T-helper 1 cell treated with Interleukin-12 subunit alpha and Interleukin-12 subunit beta and Interleukin-4 antibody, amounts not matched to agents 30 ng/mL and 1 ng/mL, for 36 hours (primary cell): ENCODE measurements around the gene CDK6. TPM values are rescaled to one million over a fixed set of nuclear protein-coding genes. Genes with fewer than 3 reads are reported as not detected.

Experiments
- intact Hi-C: fragments of 100-400 bp; cut with micrococcal nuclease; formaldehyde crosslinking; loops from one replicate; pipeline ENCODE4 v1.15.1; 2024
- total RNA-seq: library from RNA; stranded (reverse); gene quantifications from 2 replicates; pipeline ENCODE4 v1.2.3, GENCODE V29; 2022

Gene CDK6
- total RNA-seq, 1 donor from 2014 or later = 183 TPM

DNA sequence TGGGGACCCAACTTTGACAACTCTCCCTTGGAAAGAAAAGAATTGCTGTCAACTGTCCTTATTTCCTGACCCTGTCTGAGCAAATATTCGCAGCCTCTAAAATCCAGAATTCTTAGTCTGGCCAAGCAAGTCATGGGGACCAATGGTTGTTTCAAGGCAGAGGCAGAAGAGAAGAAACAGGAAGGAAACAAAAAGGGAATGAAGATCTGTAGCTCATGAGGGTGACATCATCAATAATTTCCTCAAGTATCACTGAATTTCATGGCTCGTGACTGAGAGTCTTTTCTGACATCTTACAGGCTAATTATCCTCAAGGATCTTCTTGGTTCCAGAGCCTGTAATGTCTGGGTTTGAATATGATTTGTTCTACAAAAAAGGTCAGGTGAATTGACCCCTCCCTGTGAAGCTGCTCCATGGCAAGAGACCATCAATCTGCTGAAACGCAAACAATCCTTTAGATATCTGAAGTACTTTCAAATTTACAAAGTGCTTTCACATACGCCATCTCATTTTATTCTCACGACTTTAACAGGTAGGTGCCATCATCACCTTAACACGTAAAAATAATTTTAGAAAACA is 5.8 kb downstream of the CDK6 start:
- intact Hi-C loops = loop anchor here (1.0 to 5.0 kb wide), 3 partner anchors 8 to 888 kb away; partner anchors contain the start of gene AKAP9

DNA sequence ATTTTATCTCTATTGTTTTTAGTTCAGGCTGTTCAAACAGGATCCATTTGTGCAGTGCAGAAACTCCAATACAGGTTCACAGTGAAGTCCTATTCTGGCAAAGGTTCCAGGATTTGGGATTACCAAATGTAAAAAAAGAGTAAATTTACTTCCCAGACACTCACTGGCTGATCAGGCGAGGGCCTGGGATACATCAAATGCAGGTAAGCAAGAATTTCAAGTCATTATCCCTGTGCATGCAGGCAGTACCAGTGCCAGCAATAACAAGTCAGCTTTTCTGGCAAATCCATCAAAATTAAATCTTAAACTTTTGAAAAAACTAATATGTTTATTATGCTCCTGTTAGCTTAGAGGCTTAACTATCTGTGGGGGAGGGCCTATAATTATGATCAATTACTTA is 6.3 kb downstream of the CDK6 start:
- intact Hi-C loops = loop anchor here (1.0 to 5.0 kb wide), 3 partner anchors 8 to 888 kb away; partner anchors contain the start of gene AKAP9

DNA sequence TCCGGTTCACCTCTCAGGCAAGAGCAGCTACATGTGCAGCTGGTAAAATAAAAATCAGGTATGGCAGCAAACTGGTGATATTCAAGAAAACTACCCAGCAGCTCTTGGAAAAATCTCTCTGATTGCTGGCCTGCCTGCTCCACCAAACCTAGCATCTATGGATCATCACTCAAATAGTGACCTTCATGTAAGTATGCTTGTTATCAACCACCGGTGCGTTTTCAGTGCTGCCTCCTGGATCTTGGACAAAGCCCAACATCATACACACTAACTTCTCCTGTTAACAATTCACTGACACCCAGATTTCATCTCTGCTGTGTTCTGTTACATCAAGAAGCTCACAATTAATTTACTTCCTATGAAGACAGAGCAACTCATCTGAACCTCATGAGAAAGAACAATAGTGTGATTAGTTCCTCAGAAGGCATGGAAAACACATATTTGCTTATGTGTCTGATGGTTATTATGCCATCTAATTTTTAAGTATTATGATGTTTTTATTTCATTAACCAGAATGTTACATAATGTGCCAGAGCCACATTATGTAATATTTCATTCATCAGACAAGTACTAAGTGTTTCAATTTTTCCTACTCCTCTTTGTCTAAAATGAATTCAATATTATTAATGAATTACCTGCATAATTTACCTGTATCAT is 8.8 kb downstream of the CDK6 start:
- intact Hi-C loops = no loop called here

DNA sequence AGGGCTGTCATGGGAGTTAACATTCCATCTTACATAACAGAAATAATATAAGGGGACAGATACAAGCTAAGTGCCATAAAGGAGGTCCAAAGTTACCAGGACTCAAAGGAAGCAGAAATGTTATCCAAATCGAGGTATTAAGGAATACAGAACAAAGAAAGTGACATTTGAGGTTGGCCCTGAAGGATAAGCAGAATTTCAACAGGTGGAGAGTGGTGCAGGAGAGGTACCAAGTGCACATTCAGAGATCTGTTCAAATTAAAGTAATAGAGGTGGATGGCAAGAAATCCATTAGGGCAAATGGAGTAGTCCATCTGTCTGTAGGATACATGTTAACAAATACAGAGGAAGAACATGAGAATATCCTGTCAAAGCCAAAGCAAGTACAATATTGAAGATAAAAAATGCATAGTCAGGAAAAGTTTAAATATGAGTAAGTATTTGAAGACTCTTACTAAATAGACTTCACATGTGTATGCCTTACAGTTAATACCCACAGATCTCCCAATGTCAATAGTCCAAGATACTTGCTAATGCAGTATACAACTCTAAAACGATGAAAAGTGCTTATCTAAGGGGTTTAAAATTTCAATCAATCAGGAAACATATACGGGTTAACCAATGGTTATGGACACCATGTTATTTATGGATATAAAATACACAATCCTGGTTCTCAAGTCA is 10.0 kb downstream of the CDK6 start:
- intact Hi-C loops = no loop called here

DNA sequence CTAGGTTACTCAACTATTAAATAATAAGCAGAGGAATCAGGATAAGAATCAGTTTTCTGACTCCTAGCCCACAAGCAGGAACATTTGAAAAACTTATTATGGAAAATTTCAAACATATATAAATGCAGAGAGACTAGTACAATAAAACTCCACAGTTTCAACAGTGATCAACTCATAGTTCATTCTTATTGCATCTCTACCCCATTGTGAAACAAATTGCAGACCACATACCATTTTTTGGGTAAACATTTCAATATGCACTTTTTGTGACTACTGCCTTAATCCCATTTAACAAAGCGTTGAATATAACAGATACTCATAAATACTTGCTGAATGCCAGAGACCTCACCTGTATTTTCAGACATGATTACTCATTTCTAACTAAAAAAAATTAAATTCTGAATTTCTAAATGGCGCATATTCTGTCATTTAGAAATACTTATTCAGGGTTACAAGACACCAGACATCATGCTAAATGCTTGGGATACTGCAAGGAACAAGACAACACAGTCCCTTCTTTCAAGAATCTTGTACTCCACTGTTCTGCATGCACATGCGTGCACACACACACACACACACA is 11.4 kb downstream of the CDK6 start:
- intact Hi-C loops = no loop called here

DNA sequence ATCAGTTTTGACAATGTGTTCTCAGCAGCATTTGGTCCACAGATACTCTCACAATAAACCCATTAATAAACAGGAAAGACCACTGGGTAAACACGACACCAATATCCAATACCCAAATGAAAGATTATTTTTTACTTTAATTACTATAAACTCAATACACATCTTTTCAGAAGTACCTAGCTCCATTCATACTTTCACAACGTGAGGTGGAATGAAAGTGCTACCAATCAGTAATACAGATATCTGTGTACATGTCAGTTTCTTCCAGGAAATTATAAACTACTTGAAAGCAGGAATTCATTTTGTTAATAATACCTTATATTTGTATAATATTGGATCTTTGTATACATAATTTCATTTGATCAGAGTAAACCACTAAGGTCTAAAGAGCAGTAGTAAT is 11.9 kb downstream of the CDK6 start:
- intact Hi-C loops = no loop called here

DNA sequence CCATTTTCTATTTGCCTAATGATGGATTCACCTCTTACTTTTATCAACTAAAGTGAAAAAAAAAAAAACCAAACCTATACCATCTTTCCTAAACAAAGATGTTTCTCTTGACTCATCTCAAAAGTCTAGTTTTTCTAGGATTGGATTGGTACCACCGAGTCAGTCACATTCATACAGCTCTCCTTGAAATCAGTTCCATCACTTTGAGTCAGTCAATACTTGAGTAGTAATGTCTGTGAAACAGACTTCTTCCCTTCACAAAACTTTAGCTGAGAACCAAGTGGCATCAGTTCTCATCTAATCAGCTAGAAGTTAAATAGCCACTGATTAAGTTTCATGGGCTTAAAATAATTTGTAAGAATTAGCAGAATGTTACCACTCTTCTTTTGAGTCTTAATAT is 13.3 kb downstream of the CDK6 start:
- intact Hi-C loops = loop anchor here (1.0 kb wide), 1 partner anchor 10 kb away; no protein-coding TSS in a partner anchor

DNA sequence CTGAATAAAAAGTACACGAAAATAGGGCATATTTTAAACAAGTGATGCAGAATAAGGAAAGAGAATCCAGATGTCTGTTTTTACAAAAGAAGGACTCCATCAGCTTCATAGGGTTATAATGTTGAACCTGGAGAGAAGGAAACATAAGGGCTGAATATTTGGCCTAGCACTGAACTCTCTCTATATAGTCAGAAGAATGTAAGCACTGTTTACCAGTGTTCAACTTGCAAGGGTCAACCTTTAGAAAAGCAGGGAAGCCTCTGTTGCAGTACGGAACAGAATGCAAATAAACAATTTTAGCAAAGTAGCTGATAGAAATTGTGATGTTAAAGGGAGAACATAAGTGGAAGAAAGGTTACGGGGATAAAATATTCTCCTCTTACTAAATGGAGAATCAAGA is 16.2 kb downstream of the CDK6 start:
- intact Hi-C loops = no loop called here

DNA sequence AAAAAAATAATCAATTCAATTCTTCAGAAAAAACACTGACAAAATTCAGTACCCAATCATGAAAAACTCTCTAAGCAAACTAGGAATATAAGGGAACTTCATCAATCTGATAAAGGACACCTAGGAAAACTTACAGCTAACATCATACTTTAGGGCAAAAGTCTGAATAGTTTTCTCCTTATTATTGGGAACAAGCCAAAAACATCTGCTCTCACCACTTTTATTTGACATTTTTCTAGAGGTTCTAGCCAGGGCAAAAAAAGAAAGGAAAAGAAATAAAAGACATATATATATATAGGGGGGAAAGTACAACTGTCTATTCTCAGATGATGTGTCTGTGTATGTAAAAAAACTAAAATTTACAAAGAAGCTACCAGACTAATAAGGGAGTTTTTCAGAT is 19.0 kb downstream of the CDK6 start:
- intact Hi-C loops = loop anchor here (1.0 kb wide), 1 partner anchor 8 kb away; no protein-coding TSS in a partner anchor

DNA sequence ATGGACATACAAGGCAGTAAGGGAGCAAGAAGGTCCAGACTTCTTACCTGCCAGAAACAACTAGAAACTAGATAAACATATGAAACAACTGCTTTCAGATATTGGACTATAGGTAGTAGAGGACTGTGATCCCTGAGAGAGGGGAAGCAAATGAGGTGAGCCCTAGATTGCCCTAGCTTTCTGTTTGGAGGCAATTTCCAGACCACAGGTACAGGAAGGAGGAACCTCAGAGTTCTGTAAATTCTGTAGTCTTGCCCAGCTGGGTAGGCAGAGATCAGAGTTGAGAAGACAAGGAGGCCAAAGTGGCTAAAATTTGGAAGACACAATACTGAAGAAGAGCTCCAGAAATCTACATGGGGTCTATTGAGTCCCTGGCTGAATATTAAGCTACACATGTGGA is 21.0 kb downstream of the CDK6 start:
- intact Hi-C loops = no loop called here

DNA sequence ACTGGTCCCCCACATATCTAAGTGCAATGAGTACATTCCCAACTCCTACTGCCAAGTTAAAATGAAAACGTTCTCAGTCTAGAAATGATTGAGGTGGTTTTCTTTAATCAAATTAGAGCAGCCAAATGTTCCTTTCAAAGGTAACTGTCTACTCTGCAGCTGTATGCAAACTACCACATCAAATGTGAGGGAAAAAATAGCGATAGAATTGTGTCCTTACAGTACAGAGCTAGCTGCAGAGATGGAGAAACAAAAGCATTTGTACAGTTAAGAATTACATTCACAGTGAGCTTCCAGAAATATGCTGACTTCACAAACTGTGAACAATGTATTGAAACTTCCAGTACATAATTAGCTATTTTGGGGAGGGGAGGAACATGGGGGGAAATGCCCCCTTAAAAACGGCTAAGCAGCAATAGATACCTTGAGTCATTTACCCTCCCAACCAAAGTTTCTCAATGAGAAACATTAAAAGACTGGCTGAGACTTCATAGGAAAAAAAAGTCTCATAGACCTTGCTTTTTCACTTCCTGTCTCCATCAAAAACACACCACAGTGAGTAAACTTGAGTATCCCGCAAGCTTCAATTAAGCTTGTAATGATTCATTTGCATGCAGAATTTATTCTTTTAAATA is 22.9 kb downstream of the CDK6 start:
- intact Hi-C loops = loop anchor here (1.0 to 5.0 kb wide), 8 partner anchors 10 to 286 kb away; partner anchors contain the start of genes PEX1 and RBM48

DNA sequence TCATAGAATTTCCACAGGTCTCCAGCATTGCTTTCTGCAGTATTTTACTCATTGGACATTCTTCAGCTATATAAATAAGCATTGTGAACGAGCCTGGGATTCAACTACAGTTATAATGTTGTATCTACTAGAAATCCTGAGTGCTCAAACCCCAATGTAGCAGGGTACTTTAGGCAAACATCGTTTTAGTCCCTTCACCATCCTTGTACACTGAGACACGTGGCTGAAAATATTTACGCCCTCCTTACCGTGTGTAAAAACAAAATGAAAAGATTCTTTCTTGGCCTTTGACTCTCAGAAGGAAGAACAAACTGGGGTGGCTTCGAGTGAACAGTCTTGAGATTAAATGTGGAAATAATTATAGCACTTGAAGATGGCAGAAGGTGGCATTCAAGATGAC is 25.2 kb downstream of the CDK6 start:
- intact Hi-C loops = loop anchor here (5.0 kb wide), 1 partner anchor 284 kb away; the partner anchor contains the start of genes PEX1 and RBM48

DNA sequence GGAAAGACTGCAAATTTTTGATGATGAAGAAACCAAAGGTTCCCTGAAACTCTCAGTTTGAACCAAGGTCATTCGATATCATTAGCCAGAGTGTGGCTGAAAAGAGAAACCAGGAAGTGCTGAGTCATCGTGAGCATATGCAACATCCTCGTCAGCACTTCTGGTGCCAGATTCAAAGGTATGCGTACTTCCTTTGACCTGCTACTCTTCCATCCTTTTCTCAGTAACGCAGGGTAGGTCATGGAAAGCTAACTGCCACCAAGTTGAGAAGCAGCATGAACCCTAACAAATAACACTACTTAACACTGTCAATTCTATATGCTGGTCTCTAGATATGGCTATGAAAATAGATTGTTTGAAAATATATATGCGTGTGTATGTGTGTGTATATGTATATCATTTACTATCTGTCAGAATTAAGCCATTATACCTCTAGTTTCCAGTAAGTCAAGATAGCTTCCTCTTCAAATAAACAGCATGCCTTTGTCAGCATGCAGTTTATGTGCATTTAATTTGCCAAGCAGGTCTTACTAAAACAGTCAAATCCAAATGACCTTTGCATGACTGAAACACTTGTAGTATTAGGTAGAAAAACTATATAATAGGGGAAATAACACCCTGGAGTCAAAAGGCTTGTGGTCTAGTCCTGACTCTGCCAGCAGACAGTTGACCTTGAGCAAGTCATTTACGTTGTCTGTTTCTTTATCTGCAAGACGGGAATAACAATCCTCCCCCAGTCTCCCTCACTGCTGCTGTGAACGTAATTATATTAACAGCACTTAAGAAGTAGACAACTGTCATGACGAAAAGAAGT is 26.4 kb downstream of the CDK6 start:
- intact Hi-C loops = loop anchor here (1.0 to 5.0 kb wide), 6 partner anchors 7 to 283 kb away; partner anchors contain the start of genes PEX1 and RBM48

DNA sequence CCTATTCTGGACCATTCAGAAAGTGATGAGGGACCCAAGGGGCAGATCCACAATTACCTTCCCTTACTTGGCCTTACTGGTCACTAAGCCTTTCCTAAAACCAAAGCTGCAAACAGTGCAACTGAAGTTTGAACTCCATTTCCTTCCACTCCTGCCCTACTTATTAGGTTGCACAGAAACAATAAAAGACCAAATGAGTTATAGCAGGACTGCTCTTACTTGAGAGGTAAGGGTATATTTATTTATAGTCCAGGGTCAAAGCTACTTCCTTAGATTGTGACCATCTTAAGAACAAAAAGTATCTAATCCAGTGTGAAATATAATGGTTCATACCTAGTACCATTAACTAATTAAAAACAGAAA is 27.0 kb downstream of the CDK6 start:
- intact Hi-C loops = loop anchor here (1.0 to 5.0 kb wide), 5 partner anchors 8 to 91 kb away; no protein-coding TSS in a partner anchor

DNA sequence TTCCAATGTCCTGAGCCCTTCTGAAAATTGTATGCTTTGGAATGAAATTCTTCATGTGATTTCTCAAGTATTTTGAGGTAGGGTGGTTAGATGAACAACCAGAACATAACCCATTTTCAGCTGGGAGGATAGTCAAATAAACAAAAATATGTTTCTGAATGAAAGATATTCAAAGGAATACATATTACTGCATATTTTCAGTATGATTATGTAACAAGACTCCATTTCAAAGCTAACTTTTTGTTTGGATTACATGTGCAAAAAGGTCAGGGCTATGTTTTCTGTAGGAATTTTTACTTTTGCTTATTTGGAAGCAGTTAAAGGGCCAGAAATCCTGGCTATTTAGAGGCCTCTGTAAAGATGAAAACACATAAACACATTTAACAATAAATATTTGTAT is 27.7 kb downstream of the CDK6 start:
- intact Hi-C loops = loop anchor here (1.0 to 5.0 kb wide), 5 partner anchors 9 to 90 kb away; no protein-coding TSS in a partner anchor

DNA sequence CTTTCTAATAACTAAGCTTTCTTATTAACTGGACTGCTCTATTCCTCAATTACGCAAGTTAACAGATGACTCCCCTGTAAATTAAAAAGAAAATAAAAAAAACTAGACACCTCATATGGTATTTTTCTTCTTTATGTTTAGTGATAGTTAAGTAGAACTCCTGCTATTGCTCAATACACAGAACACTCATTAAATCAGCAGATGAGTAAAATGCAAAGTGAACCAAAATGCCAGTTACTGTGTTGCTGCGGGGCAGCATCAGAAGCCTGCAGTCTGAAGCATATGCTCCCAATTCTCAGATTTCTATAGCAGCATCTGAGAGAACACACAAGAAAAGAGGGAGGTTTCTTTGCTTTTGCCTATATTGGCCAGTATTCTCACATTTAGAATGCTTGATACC is 28.4 kb downstream of the CDK6 start:
- intact Hi-C loops = loop anchor here (2.0 to 5.0 kb wide), 2 partner anchors 59 to 76 kb away; no protein-coding TSS in a partner anchor

DNA sequence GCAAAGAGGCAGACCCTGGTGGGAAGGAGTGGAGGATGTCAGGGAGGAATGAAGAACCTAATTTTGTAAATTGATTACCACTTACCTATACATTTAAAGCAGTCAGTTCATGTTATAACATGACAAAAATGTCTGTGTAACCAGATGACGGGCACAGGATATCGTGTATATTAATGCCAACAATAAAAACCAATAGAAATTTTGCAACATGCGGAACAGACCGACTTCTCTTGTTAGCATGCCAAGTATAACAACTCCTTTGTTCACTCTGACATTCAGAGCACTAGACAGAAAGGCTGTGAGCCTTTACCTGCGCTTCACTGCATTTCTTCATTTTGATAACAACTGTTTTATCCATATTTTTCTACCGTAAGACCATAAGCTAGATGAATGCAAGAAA is 29.9 kb downstream of the CDK6 start:
- intact Hi-C loops = loop anchor here (5.0 kb wide), 1 partner anchor 74 kb away; no protein-coding TSS in a partner anchor

DNA sequence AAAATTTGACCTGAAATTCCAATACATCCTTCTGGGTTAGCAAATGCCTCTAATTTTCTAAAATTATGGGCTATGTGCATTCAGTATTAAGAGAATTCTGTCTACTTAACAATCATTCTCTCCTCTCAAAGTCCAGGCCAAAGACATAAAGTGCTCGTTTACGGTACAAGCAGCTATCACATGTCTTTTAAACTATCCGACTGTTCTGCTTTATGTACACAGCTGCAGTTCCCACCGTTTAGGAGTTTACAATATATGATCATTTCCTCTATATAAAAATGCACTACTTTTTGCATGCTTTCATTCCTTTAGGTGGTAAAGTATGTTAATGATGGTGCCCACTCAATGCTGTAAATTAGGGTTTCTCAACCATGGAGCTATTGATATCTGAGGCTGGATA is 34.0 kb downstream of the CDK6 start:
- intact Hi-C loops = no loop called here

DNA sequence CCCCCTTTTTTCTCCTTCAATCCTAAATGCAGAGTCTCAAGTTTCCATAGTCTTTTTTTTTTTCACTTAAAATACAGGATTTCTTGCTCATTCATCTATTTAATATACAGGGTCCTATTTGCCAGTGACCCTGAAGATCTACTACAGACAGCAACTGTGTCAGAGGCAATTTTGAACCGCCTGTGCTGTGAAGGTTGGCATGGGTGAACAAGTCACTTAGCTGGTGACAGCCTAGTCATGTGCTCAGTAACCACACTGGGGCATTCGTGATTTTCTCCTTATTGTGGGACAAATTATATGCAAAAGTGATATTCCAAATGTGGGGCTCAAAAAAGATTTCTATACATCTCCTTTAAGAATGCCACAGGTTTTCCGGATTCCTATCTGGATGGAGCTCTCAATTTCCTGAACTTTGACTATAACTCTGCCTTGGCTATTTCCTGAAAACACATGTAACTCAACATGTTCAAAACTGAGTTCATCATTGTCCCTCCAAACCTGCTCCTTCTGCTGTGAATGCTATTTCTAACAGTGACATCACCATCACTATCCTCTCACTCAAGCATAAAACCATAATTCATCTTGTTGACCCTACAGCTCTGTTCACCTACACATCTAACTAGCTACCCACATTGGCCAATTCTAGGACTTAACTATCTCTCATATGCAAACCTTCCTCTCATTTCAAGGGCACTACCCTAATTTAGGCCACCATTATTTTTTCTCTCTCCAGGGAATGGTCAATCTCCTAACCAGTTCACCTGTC is 36.7 kb downstream of the CDK6 start:
- intact Hi-C loops = no loop called here
